Hepatocyte (in vitro differentiated cells): ENCODE measurements around the gene FCHO2. TPM values are rescaled to one million over a fixed set of nuclear protein-coding genes. Genes with fewer than 3 reads are reported as not detected.
"Not testable (repeated sequence)": the region's sequence is repeated elsewhere in the genome, so short reads cannot be mapped to it uniquely, and the experiment has no call there.

Experiments
- DNase-seq: peaks from one replicate; pipeline ENCODE4 v3.0.0-alpha.2; 2016; ENCODE audit warnings: low spot score
- H2AFZ ChIP-seq: fragments of 200-600 bp; sonication (generic); 2 replicates; pipeline ENCODE4 v1.6.0; 2016; ENCODE audit warnings: antibody characterized with exemption, mild to moderate bottlenecking
- H3K27ac ChIP-seq: fragments of 200-600 bp; sonication (generic); 2 replicates; pipeline ENCODE4 v1.5.1; 2016; ENCODE audit warnings: mild to moderate bottlenecking
- H3K27me3 ChIP-seq: fragments of 200-600 bp; sonication (generic); 2 replicates; pipeline ENCODE4 v1.6.1; 2016
- H3K36me3 ChIP-seq: fragments of 200-600 bp; sonication (generic); replicated peaks from 2 replicates; pipeline ENCODE4 v1.5.1; 2016; ENCODE audit warnings: low read depth; ENCODE audit not compliant: insufficient read depth
- H3K4me1 ChIP-seq: fragments of 200-600 bp; sonication (generic); 2 replicates; pipeline ENCODE4 v1.5.1; 2016; ENCODE audit warnings: mild to moderate bottlenecking, moderate library complexity; ENCODE audit not compliant: insufficient read depth
- H3K4me2 ChIP-seq: fragments of 200-600 bp; sonication (generic); 2 replicates; pipeline ENCODE4 v1.6.0; 2016
- H3K4me3 ChIP-seq: fragments of 200-600 bp; sonication (generic); 2 replicates; pipeline ENCODE4 v1.5.1; 2016; ENCODE audit warnings: mild to moderate bottlenecking
- H3K79me2 ChIP-seq: fragments of 200-600 bp; sonication (generic); 2 replicates; pipeline ENCODE4 v1.6.0; 2017; ENCODE audit warnings: mild to moderate bottlenecking
- H3K9me2 ChIP-seq: fragments of 200-600 bp; sonication (generic); replicated peaks from 2 replicates; pipeline ENCODE4 v1.6.0; 2017; ENCODE audit warnings: mild to moderate bottlenecking; ENCODE audit not compliant: insufficient read depth
- H3K9me3 ChIP-seq: fragments of 200-600 bp; sonication (generic); 2 replicates; pipeline ENCODE4 v1.5.1; 2016; ENCODE audit warnings: low read depth, mild to moderate bottlenecking
- H4K20me1 ChIP-seq: fragments of 200-600 bp; sonication (generic); 2 replicates; pipeline ENCODE4 v1.6.0; 2016; ENCODE audit warnings: mild to moderate bottlenecking; ENCODE audit not compliant: insufficient read depth, poor library complexity, severe bottlenecking
- CTCF ChIP-seq: fragments of 200-600 bp; sonication (generic); IDR thresholded peaks from 2 replicates; pipeline ENCODE4 v1.5.1; 2016; ENCODE audit warnings: antibody characterized with exemption, mild to moderate bottlenecking; ENCODE audit not compliant: poor library complexity
- EZH2 ChIP-seq: fragments of 200-600 bp; sonication (generic); IDR thresholded peaks from 2 replicates; pipeline ENCODE4 v1.6.1; 2016; ENCODE audit warnings: antibody characterized with exemption, mild to moderate bottlenecking, borderline replicate concordance
- EZH2phosphoT487 ChIP-seq: fragments of 200-600 bp; sonication (generic); IDR thresholded peaks from one replicate; pipeline ENCODE4 v1.6.1; 2018; ENCODE audit warnings: antibody characterized with exemption, mild to moderate bottlenecking, low read depth, moderate library complexity; ENCODE audit not compliant: unreplicated experiment, severe bottlenecking
- WGBS: methylation state at CpG from one replicate; pipeline ENCODE4 v1.1.6; 2016; ENCODE audit warnings: low lambda C conversion rate; ENCODE audit errors: missing lambda C conversion rate; 5-methylcytosine and 5-hydroxymethylcytosine counted together
- polyA plus RNA-seq: library from polyadenylated mRNA; unstranded; fragments of >200 nt; fragmentation: Nextera tagmentation; extraction: Ambion mirVana; gene quantifications from 2 replicates; pipeline ENCODE4 v1.2.1, GENCODE V29; 2016
- total RNA-seq: library from RNA; depleted of rRNA; stranded (reverse); fragments of >200 nt; gene quantifications from 2 replicates; pipeline ENCODE4 v1.2.3, GENCODE V29; 2014

Gene FCHO2
- total and polyA plus RNA-seq, 2 experiments from 2014 or later = 6.3 to 17.1 TPM

- DNase-seq = no peak
- no peak overlapping the region for H2AFZ ChIP-seq
- H3K36me3 ChIP-seq = no peaks in the 10 kb centered on the region
- H4K20me1 ChIP-seq = no peaks in the 10 kb centered on the region
- no peaks in the 10 kb centered on the region for H3K79me2 ChIP-seq
- H3K9me3 ChIP-seq = no peaks in the 10 kb centered on the region
- no peaks in the 10 kb centered on the region for H3K27me3 ChIP-seq
- no peak overlapping the region for H3K4me2 ChIP-seq
- no peak overlapping the region for H3K27ac ChIP-seq
- TF ChIP-seq CTCF = no peak
- TF ChIP-seq EZH2phosphoT487 = no peak
- TF ChIP-seq EZH2 = no peak
- no peaks in the 10 kb centered on the region for H3K4me1 ChIP-seq
- no peaks in the 10 kb centered on the region for H3K9me2 ChIP-seq
- H3K4me3 ChIP-seq = no peak overlapping the region
- WGBS = 83% methylated on average over 1 of the region's 1 CpG
Measured at GRCh38 chr5:72922422-72922821, 33.4 kb upstream of the FCHO2 start.

GRCh38 chr5:72925336-72926010, 30.4 kb upstream of the FCHO2 start:
- WGBS = 97% methylated on average over 29 of the region's 33 CpGs

GRCh38 chr5:72932686-72933085, 23.2 kb upstream of the FCHO2 start:
- WGBS = 88% methylated on average over 2 of the region's 2 CpGs
- H4K20me1 ChIP-seq = not testable (repeated sequence)

More at GRCh38 chr5:72925336-72926010, 30.4 kb upstream of the FCHO2 start:
- Histone ChIP-seq H3K27ac (no peak overlapping the region), H3K27me3 (no peaks in the 10 kb centered on the region), H4K20me1 (no peaks in the 10 kb centered on the region), H3K4me1 (no peaks in the 10 kb centered on the region), H2AFZ (no peak overlapping the region), H3K79me2 (no peaks in the 10 kb centered on the region), H3K4me2 (no peak overlapping the region), H3K36me3 (no peaks in the 10 kb centered on the region), H3K4me3 (no peak overlapping the region), H3K9me2 (no peaks in the 10 kb centered on the region), H3K9me3 (no peaks in the 10 kb centered on the region)
- no peak for DNase-seq
- no peak for TF ChIP-seq EZH2phosphoT487

GRCh38 chr5:72934953-72935725, 20.7 kb upstream of the FCHO2 start:
- not testable (repeated sequence) for H4K20me1 ChIP-seq, H3K4me3 ChIP-seq, H3K27ac ChIP-seq, H3K9me3 ChIP-seq, DNase-seq, H3K79me2 ChIP-seq, H2AFZ ChIP-seq, H3K27me3 ChIP-seq, H3K36me3 ChIP-seq, H3K4me2 ChIP-seq, H3K9me2 ChIP-seq
- WGBS = 97% methylated on average over 19 of the region's 32 CpGs
- peaks cover 11% of the 10 kb centered on the region for H3K4me1 ChIP-seq

More at GRCh38 chr5:72932686-72933085, 23.2 kb upstream of the FCHO2 start:
- H3K9me3 ChIP-seq, H3K36me3 ChIP-seq, DNase-seq, H3K27ac ChIP-seq, H3K9me2 ChIP-seq, H3K4me2 ChIP-seq, H3K4me1 ChIP-seq, H3K4me3 ChIP-seq, H3K79me2 ChIP-seq, H2AFZ ChIP-seq, H3K27me3 ChIP-seq: not testable (repeated sequence)

- TF ChIP-seq EZH2 (no peak), EZH2phosphoT487 (no peak), CTCF (no peak)
- Histone ChIP-seq H3K79me2 (no peaks in the 10 kb centered on the region), H3K9me3 (no peaks in the 10 kb centered on the region), H3K4me1 (peaks cover 14% of the 10 kb centered on the region), H3K4me2 (no peak overlapping the region), H3K27me3 (no peaks in the 10 kb centered on the region), H3K9me2 (no peaks in the 10 kb centered on the region), H3K4me3 (no peak overlapping the region), H4K20me1 (no peaks in the 10 kb centered on the region), H2AFZ (no peak overlapping the region), H3K36me3 (no peaks in the 10 kb centered on the region), H3K27ac (no peak overlapping the region)
- no peak for DNase-seq
- WGBS = 92% methylated on average over 4 of the region's 4 CpGs
Measured at GRCh38 chr5:72936893-72937292, 18.9 kb upstream of the FCHO2 start.
